ENCODE measurements around the gene KIF13A. TPM values are rescaled to one million over a fixed set of nuclear protein-coding genes. Genes with fewer than 3 reads are reported as not detected.

Gene KIF13A
- total RNA-seq, 1 donor = 86.8 TPM

GRCh38 chr6:17987697-17988421, 424 bp upstream of the KIF13A start:
- peak; percentile 81 for DNase-seq (ENCODE audit: low read depth)

GRCh38 chr6:17986656-17987446, 584 bp downstream of the KIF13A start:
- DNase-seq (ENCODE audit: low read depth) = peak; percentile 54
- H3K4me3 ChIP-seq (ENCODE audit: low read depth, low read length) = peak overlapping the region; percentile 85
- no peak for TF ChIP-seq CTCF (IDR thresholded peaks at IDR 0.05; ENCODE audit: insufficient read depth, low read length)

More at GRCh38 chr6:17987697-17988421, 424 bp upstream of the KIF13A start:
- peak; percentile 29 for TF ChIP-seq CTCF (IDR thresholded peaks at IDR 0.05; ENCODE audit: insufficient read depth, low read length)
- peak overlapping the region; percentile 85 for H3K4me3 ChIP-seq (ENCODE audit: low read depth, low read length)

- DNase-seq (ENCODE audit: low read depth) = no peak
- no peak for TF ChIP-seq CTCF (IDR thresholded peaks at IDR 0.05; ENCODE audit: insufficient read depth, low read length)
- H3K4me3 ChIP-seq (ENCODE audit: low read depth, low read length) = peak overlapping the region; percentile 85
Measured at GRCh38 chr6:17985934-17986655, 1.3 kb downstream of the KIF13A start.

- peak; percentile 59 for DNase-seq (ENCODE audit: low read depth)
- TF ChIP-seq CTCF (IDR thresholded peaks at IDR 0.05; ENCODE audit: insufficient read depth, low read length) = no peak
- H3K4me3 ChIP-seq (ENCODE audit: low read depth, low read length) = peak overlapping the region; percentile 85
Measured at GRCh38 chr6:17984812-17985670, 2.4 kb downstream of the KIF13A start.

- peak overlapping the region; percentile 85 for H3K4me3 ChIP-seq (ENCODE audit: low read depth, low read length)
- DNase-seq (ENCODE audit: low read depth) = peak; percentile 44
- no peak for TF ChIP-seq CTCF (IDR thresholded peaks at IDR 0.05; ENCODE audit: insufficient read depth, low read length)
Measured at GRCh38 chr6:17984399-17984798, 3.0 kb downstream of the KIF13A start.

GRCh38 chr6:17983730-17984129, 3.7 kb downstream of the KIF13A start:
- DNase-seq (ENCODE audit: low read depth) = no peak
- H3K4me3 ChIP-seq (ENCODE audit: low read depth, low read length) = no peak overlapping the region
- no peak for TF ChIP-seq CTCF (IDR thresholded peaks at IDR 0.05; ENCODE audit: insufficient read depth, low read length)
